IMR-90 (cell line): ENCODE measurements around the gene NEDD4L. TPM values are rescaled to one million over a fixed set of nuclear protein-coding genes. Genes with fewer than 3 reads are reported as not detected.

Source experiments
- ATAC-seq: fragments of 200-7000 bp; cut with Tn5 transposase; 2 replicates; pipeline ENCODE4 v1.9.1; 2020; ENCODE audit warnings: low read depth, mild to moderate bottlenecking, moderate library complexity
- BruUV-seq: library from RNA; stranded (reverse); fragments of 400-500 nt; replicated peaks from 2 replicates; lab custom pipeline; 2021; lab: Mats Ljungman, UMichigan
- CTCF ChIA-PET: fragments of 300-600 bp; formaldehyde crosslinking; extraction: SDS; loops from one replicate; lab custom pipeline; 2021; ENCODE audit warnings: antibody characterized with exemption; lab: Yijun Ruan, JAX
- POLR2A ChIA-PET: fragments of 300-600 bp; sonication (Branson Sonifier 250); formaldehyde crosslinking; loops from one replicate; lab custom pipeline; 2022; ENCODE audit warnings: antibody characterized with exemption; ENCODE audit not compliant: unreplicated experiment; lab: Charles Lee
- DNase-seq: peaks from one replicate; pipeline ENCODE4 v3.0.0; 2013
- H2AFZ ChIP-seq: replicated peaks from 2 replicates; pipeline ENCODE3; 2013; ENCODE audit warnings: low read length, mild to moderate bottlenecking; ENCODE audit not compliant: poor library complexity
- H2AK5ac ChIP-seq: 2 replicates; pipeline ENCODE4 v1.6.1; 2013; ENCODE audit warnings: low read depth, low read length, inconsistent platforms
- H2AK9ac ChIP-seq: replicated peaks from 2 replicates; pipeline ENCODE3; 2013; ENCODE audit warnings: mild to moderate bottlenecking, low read depth, low read length, moderate library complexity; ENCODE audit not compliant: poor library complexity
- H2BK120ac ChIP-seq: 2 replicates; pipeline ENCODE4 v1.6.1; 2013; ENCODE audit warnings: low read depth, low read length, inconsistent platforms
- H2BK15ac ChIP-seq: 3 replicates; pipeline ENCODE4 v1.6.1; 2013; ENCODE audit warnings: low read depth, low read length, inconsistent platforms
- H2BK20ac ChIP-seq: 2 replicates; pipeline ENCODE4 v1.6.1; 2013; ENCODE audit warnings: low read depth, mild to moderate bottlenecking, inconsistent platforms, low read length, moderate library complexity
- H2BK5ac ChIP-seq: 2 replicates; pipeline ENCODE4 v1.6.1; 2013; ENCODE audit warnings: mild to moderate bottlenecking, low read depth, low read length, inconsistent platforms; ENCODE audit not compliant: poor library complexity, severe bottlenecking
- H3K14ac ChIP-seq: replicated peaks from 2 replicates; pipeline ENCODE4 v1.6.1; 2013; ENCODE audit warnings: low read depth, low read length, inconsistent platforms
- H3K18ac ChIP-seq: 2 replicates; pipeline ENCODE4 v1.6.1; 2013; ENCODE audit warnings: low read depth, low read length, control low read depth
- H3K23ac ChIP-seq: 2 replicates; pipeline ENCODE4 v1.6.1; 2013; ENCODE audit warnings: low read depth, low read length, inconsistent platforms
- H3K27ac ChIP-seq: 2 replicates; pipeline ENCODE4 v1.5.1; 2013; ENCODE audit warnings: mild to moderate bottlenecking, control low read depth, low read length; ENCODE audit not compliant: insufficient read depth
- H3K27me3 ChIP-seq: 2 replicates; pipeline ENCODE4 v1.6.1; 2013; ENCODE audit warnings: low read length; ENCODE audit not compliant: control insufficient read depth, insufficient read depth
- H3K36me3 ChIP-seq: 2 replicates; pipeline ENCODE4 v1.6.1; 2013; ENCODE audit warnings: low read length, mixed read lengths; ENCODE audit not compliant: control insufficient read depth, insufficient read depth
- H3K4ac ChIP-seq: 2 replicates; pipeline ENCODE4 v1.6.1; 2013; ENCODE audit warnings: low read depth, low read length, inconsistent platforms
- H3K4me1 ChIP-seq: 2 replicates; pipeline ENCODE4 v1.6.1; 2013; ENCODE audit warnings: low read length, mixed read lengths; ENCODE audit not compliant: control insufficient read depth, insufficient read depth
- H3K4me2 ChIP-seq: 2 replicates; pipeline ENCODE4 v1.6.1; 2013; ENCODE audit warnings: low read depth, mild to moderate bottlenecking, control low read depth, low read length, moderate library complexity
- H3K4me3 ChIP-seq: 2 replicates; pipeline ENCODE4 v1.5.1; 2013; ENCODE audit warnings: low read depth, mild to moderate bottlenecking, control low read depth, low read length, moderate library complexity; ENCODE audit not compliant: insufficient read depth
- H3K56ac ChIP-seq: 2 replicates; pipeline ENCODE4 v1.6.1; 2013; ENCODE audit warnings: low read length, inconsistent platforms; ENCODE audit not compliant: insufficient read depth; ENCODE audit errors: extremely low read depth
- H3K79me1 ChIP-seq, 2 experiments: 2 replicates each; pipeline ENCODE4 v1.6.1; 2013; ENCODE audit warnings: low read length in 2 of 2, inconsistent platforms in 1 of 2, low read depth in 1 of 2
- H3K9ac ChIP-seq: 2 replicates; pipeline ENCODE4 v1.6.1; 2013; ENCODE audit warnings: low read depth, low read length, control low read depth
- H3K9me1 ChIP-seq: 2 replicates; pipeline ENCODE4 v1.6.1; 2013; ENCODE audit warnings: low read length, inconsistent platforms; ENCODE audit not compliant: insufficient read depth
- H3K9me3 ChIP-seq: 2 replicates; pipeline ENCODE4 v1.6.1; 2013; ENCODE audit warnings: low read length; ENCODE audit not compliant: control insufficient read depth, insufficient read depth
- H4K20me1 ChIP-seq: 2 replicates; pipeline ENCODE4 v1.6.1; 2013; ENCODE audit warnings: low read length, inconsistent platforms; ENCODE audit not compliant: insufficient read depth
- H4K5ac ChIP-seq: 2 replicates; pipeline ENCODE4 v1.6.1; 2013; ENCODE audit warnings: mild to moderate bottlenecking, low read depth, low read length, control low read depth
- H4K8ac ChIP-seq, 2 experiments: 2 replicates each; pipeline ENCODE4 v1.6.1; 2013; ENCODE audit warnings: low read depth in 2 of 2, low read length in 2 of 2, control low read depth in 1 of 2, inconsistent platforms in 1 of 2
- H4K91ac ChIP-seq: 2 replicates; pipeline ENCODE4 v1.6.1; 2013; ENCODE audit warnings: low read depth, low read length, inconsistent platforms; ENCODE audit not compliant: insufficient read depth
- CEBPB ChIP-seq: IDR thresholded peaks from 2 replicates; pipeline ENCODE4 v1.6.1; 2012; ENCODE audit warnings: low read depth, low read length, improper control_type of control experiment
- CHD1 ChIP-seq: IDR thresholded peaks from 2 replicates; pipeline ENCODE4 v1.6.1; 2012; ENCODE audit warnings: low read depth, low read length, improper control_type of control experiment
- CTCF ChIP-seq: conservative IDR thresholded peaks from 2 replicates; pipeline ENCODE4 v1.5.1; 2012; ENCODE audit warnings: mild to moderate bottlenecking, low read depth, low read length, improper control_type of control experiment
- MAZ ChIP-seq: IDR thresholded peaks from 2 replicates; pipeline ENCODE4 v1.6.1; 2012; ENCODE audit warnings: low read depth, mild to moderate bottlenecking, low read length, improper control_type of control experiment, moderate library complexity, borderline replicate concordance
- MXI1 ChIP-seq: IDR thresholded peaks from 2 replicates; pipeline ENCODE4 v1.6.1; 2012; ENCODE audit warnings: low read depth, mild to moderate bottlenecking, low read length, moderate library complexity, borderline replicate concordance
- NFE2L2 ChIP-seq: fragments of 150-350 bp; IDR thresholded peaks from 2 replicates; pipeline ENCODE4 v1.6.1; 2016; ENCODE audit warnings: low read depth, mild to moderate bottlenecking, low read length
- RCOR1 ChIP-seq: IDR thresholded peaks from 2 replicates; pipeline ENCODE4 v1.6.1; 2012; ENCODE audit warnings: mild to moderate bottlenecking, low read length, improper control_type of control experiment; ENCODE audit not compliant: insufficient replicate concordance
- RFX5 ChIP-seq: IDR thresholded peaks from 2 replicates; pipeline ENCODE4 v1.8.0; 2012; ENCODE audit warnings: low read depth, mild to moderate bottlenecking, low read length, moderate library complexity
- SMC3 ChIP-seq: fragments of 150-350 bp; IDR thresholded peaks from 2 replicates; pipeline ENCODE4 v1.6.1; 2016; ENCODE audit warnings: low read depth, mild to moderate bottlenecking, antibody characterized with exemption, low read length, moderate library complexity
- WGBS, 2 experiments: methylation state at CpG; one replicate each; pipeline versions ENCODE4 v1.1.5 to v1.1.7; 2013; ENCODE audit warnings: missing lambda C conversion rate in 2 of 2; ENCODE audit not compliant: insufficient read length in 1 of 2; ENCODE audit errors: extremely low coverage in 2 of 2; 5-methylcytosine and 5-hydroxymethylcytosine counted together
- dilution Hi-C: fragments of 300-500 bp; cut with HindIII; formaldehyde crosslinking; loops from one replicate; pipeline ENCODE4 v1.14.3; 2018; ENCODE audit warnings: low sequenced_read_pairs; ENCODE audit not compliant: unreplicated experiment
- in situ Hi-C: fragments of 300-500 bp; cut with MboI; formaldehyde crosslinking; loops from 3 replicates; pipeline ENCODE4 v1.14.3; 2019; ENCODE audit warnings: low sequenced_read_pairs, inconsistent platforms, mixed read lengths
- intact Hi-C: fragments of 100-400 bp; cut with micrococcal nuclease; formaldehyde crosslinking; loops from 2 replicates; pipeline ENCODE4 v1.10.0; 2022
- polyA plus RNA-seq, 3 experiments: library from polyadenylated mRNA; depleted of rRNA; stranded (reverse); fragments of >200 nt; gene quantifications; 2 replicates each; pipeline ENCODE4 v1.2.3, GENCODE V29; 2012; ENCODE audit warnings: low replicate concordance in 1 of 3
- total RNA-seq: library from RNA; depleted of rRNA; stranded (reverse); fragments of >200 nt; gene quantifications from 2 replicates; pipeline ENCODE4 v1.2.3, GENCODE V29; 2012
- TF ChIP-seq, protein P1 (sequence below): fragments of 150-350 bp; IDR thresholded peaks from 2 replicates; pipeline ENCODE4 v1.6.1; 2017; ENCODE audit warnings: mild to moderate bottlenecking, antibody characterized with exemption, low read length, low read depth

NEDD4L gene
- total and polyA plus RNA-seq, 2 of the 4 experiments (the other 2 are of a cell fraction) = 10.0 to 10.9 TPM

GRCh38 chr18:58369616-58370015 lies 325.6 kb downstream of the NEDD4L start:
- TF ChIP-seq CHD1 = no peak
- TF ChIP-seq CTCF = no peak
- no peak for TF ChIP-seq SMC3
- TF ChIP-seq RCOR1 = no peak
- TF ChIP-seq RFX5 = no peak
- TF ChIP-seq NFE2L2 = no peak
- no peak for TF ChIP-seq MXI1
- TF ChIP-seq MAZ = no peak
- TF ChIP-seq CEBPB = no peak
- TF ChIP-seq, protein P1, sequence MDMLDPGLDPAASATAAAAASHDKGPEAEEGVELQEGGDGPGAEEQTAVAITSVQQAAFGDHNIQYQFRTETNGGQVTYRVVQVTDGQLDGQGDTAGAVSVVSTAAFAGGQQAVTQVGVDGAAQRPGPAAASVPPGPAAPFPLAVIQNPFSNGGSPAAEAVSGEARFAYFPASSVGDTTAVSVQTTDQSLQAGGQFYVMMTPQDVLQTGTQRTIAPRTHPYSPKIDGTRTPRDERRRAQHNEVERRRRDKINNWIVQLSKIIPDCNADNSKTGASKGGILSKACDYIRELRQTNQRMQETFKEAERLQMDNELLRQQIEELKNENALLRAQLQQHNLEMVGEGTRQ = no peak
- Histone ChIP-seq H3K79me1 (no peaks in the 10 kb centered on the region), H2BK120ac (no peak overlapping the region), H3K27me3 (no peaks in the 10 kb centered on the region), H3K9ac (no peak overlapping the region), H2AFZ (no peak overlapping the region), H2BK5ac (no peak overlapping the region), H3K23ac (no peak overlapping the region), H3K27ac (no peak overlapping the region), H3K9me3 (no peaks in the 10 kb centered on the region), H2BK20ac (no peak overlapping the region), H3K18ac (no peak overlapping the region), H4K20me1 (no peaks in the 10 kb centered on the region), H3K4me1 (peaks cover 3% of the 10 kb centered on the region), H3K36me3 (peaks cover 6% of the 10 kb centered on the region), H4K91ac (no peak overlapping the region), H3K4ac (no peak overlapping the region), H2AK5ac (no peak overlapping the region), H2AK9ac (no peak overlapping the region), H3K14ac (no peak overlapping the region), H3K4me2 (no peak overlapping the region), H3K56ac (no peak overlapping the region), H4K5ac (no peak overlapping the region), H3K4me3 (no peak overlapping the region), H3K9me1 (peaks cover 9% of the 10 kb centered on the region), H2BK15ac (no peak overlapping the region), H4K8ac (no peak overlapping the region)
- no peak for DNase-seq
- no TSS peak for BruUV-seq
- 97% methylated on average over 7 of the region's 10 CpGs; no CpG with 5 or more reads in 1 of the 2 experiments for WGBS, 2 experiments
- no peak for ATAC-seq
- ChIA-PET POLR2A (no interaction called here), CTCF (no interaction called here)
- dilution Hi-C loops (no loop called here), in situ Hi-C loops (no loop called here), intact Hi-C loops (no loop called here)
